Upper lobe of left lung (tissue), 6 donors: Measurements from ENCODE around the gene COCH. TPM values are rescaled to one million over a fixed set of nuclear protein-coding genes. Genes with fewer than 3 reads are reported as not detected.

Experiments used
- ATAC-seq, 2 donors: fragments of 200-7000 bp; cut with Tn5 transposase; one replicate each; pipeline ENCODE4 v1.9.1; 2022; ENCODE audit warnings: mild to moderate bottlenecking in 2 of 2, moderate library complexity in 2 of 2; ENCODE audit not compliant: low FRiP score in 2 of 2
- DNase-seq, 2 donors: peaks; one replicate each; pipeline ENCODE4 v3.0.0-alpha.2; 2019 to 2020
- H3K27ac ChIP-seq, 4 donors: fragments of 200-600 bp; sonication (generic); one replicate each; pipeline ENCODE4 v1.5.1; 2016 to 2019
- H3K27me3 ChIP-seq, 4 donors: fragments of 200-600 bp; sonication (generic); one replicate each; pipeline ENCODE4 v1.5.1; 2017 to 2019
- H3K36me3 ChIP-seq, 4 donors: fragments of 200-600 bp; sonication (generic); one replicate each; pipeline ENCODE4 v1.5.1; 2016 to 2019
- H3K4me1 ChIP-seq, 4 donors: fragments of 200-600 bp; sonication (generic); one replicate each; pipeline ENCODE4 v1.5.1; 2018 to 2019
- H3K4me3 ChIP-seq, 4 donors: fragments of 200-600 bp; sonication (generic); one replicate each; pipeline ENCODE4 v1.5.1; 2017 to 2019; ENCODE audit warnings: mild to moderate bottlenecking in 2 of 4, moderate library complexity in 1 of 4
- H3K9me3 ChIP-seq, 4 donors: fragments of 200-600 bp; sonication (generic); one replicate each; pipeline ENCODE4 v1.5.1; 2018 to 2019
- CTCF ChIP-seq, 6 experiments: fragments of 450-650 bp in 4 of 6; fragments of 200-600 bp in 2 of 6; sonication (generic) in 2 of 6; IDR thresholded peaks; one replicate each; pipeline ENCODE4 v1.5.1; 2016 to 2019; ENCODE audit warnings: antibody characterized with exemption in 6 of 6
- EP300 ChIP-seq, 4 donors: sonication (generic); formaldehyde crosslinking; IDR thresholded peaks; one replicate each; pipeline ENCODE4 v1.5.1; 2017; ENCODE audit warnings: antibody characterized with exemption in 4 of 4, control low read depth in 2 of 4
- POLR2A ChIP-seq, 4 donors: fragments of 450-650 bp; IDR thresholded peaks; one replicate each; pipeline ENCODE4 v1.5.1; 2016 to 2017; ENCODE audit warnings: antibody characterized with exemption in 4 of 4, mild to moderate bottlenecking in 2 of 4
- POLR2AphosphoS5 ChIP-seq, 2 donors: sonication (generic); formaldehyde crosslinking; IDR thresholded peaks; one replicate each; pipeline ENCODE4 v1.5.1; 2017; ENCODE audit warnings: antibody characterized with exemption in 2 of 2
- WGBS, 2 donors: methylation state at CpG; one replicate each; pipeline ENCODE4 v1.1.5; 2017 to 2018; 5-methylcytosine and 5-hydroxymethylcytosine counted together
- total RNA-seq, 6 donors: library from RNA; depleted of rRNA in 4 of 6; stranded (reverse); fragments of >200 nt in 4 of 6; gene quantifications; one replicate each; pipeline versions ENCODE4 v1.1.0 to v1.2.1, GENCODE V29; 2016 to 2021
- donor health status: DM: no; HTN: no; CAD: no; lungs with moderate emphysema.
- donor health status: DM: no; HTN: yes; CAD: no; lungs with severe emphysema.

Gene COCH
- total RNA-seq, 6 donors from 2014 or later = 0.15 to 0.86 (median 0.55) TPM; not detected in 2

DNA sequence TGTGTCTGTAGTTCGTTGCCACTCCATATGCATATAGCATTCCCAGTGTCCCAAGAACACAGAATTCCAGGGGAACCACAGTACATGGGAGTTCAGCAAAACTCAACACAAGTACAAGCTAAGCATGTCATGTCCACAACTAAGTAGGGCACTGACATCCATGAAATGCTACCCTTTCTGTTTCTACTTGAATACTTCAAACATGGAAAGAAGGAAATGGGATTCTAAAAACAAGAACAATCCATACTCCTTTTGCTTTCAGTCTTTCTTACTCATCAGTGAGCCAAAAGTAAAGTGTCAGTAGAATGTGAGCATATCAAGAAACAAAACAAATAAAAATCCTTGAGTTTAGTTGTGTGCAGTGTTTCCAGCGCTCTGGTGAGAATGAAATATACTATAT is 36.0 kb upstream of the COCH start:
- no peak for DNase-seq
- H3K4me1 ChIP-seq = no peaks in the 10 kb centered on the region
- TF ChIP-seq CTCF (IDR thresholded peaks at IDR 0.05) (no peak), EP300 (IDR thresholded peaks at IDR 0.05) (no peak), POLR2A (IDR thresholded peaks at IDR 0.05) (no peak)

GRCh38 chr14:30840086-30840779 is 34.1 kb upstream of the COCH start:
- H3K36me3 ChIP-seq = no peaks in the 10 kb centered on the region
- H3K27me3 ChIP-seq = no peaks in the 10 kb centered on the region
- no peaks in the 10 kb centered on the region for H3K9me3 ChIP-seq
- WGBS, 2 donors = 80 to 90% methylated on average over 9 to 10 of the region's 10 CpGs
- H3K4me1 ChIP-seq = no peaks in the 10 kb centered on the region
- ATAC-seq = no peak
- H3K4me3 ChIP-seq = no peak overlapping the region
- DNase-seq = peak in 1 of 2 donors; percentile 8
- TF ChIP-seq POLR2A (IDR thresholded peaks at IDR 0.05) = no peak
- no peak for TF ChIP-seq CTCF (IDR thresholded peaks at IDR 0.05)
- no peak for TF ChIP-seq POLR2AphosphoS5 (IDR thresholded peaks at IDR 0.05)
- TF ChIP-seq EP300 (IDR thresholded peaks at IDR 0.05) = no peak
- H3K27ac ChIP-seq = no peak overlapping the region

More for the DNA sequence above, 36.0 kb upstream of the COCH start:
- Histone ChIP-seq H3K27ac (no peak overlapping the region), H3K36me3 (no peaks in the 10 kb centered on the region), H3K9me3 (peaks cover 0 to 8% (median 3%) of the 10 kb centered on the region in 4 donors), H3K27me3 (no peaks in the 10 kb centered on the region), H3K4me3 (no peak overlapping the region)
- 45 to 86% methylated on average over 2 of the region's 2 CpGs for WGBS, 2 donors
- ATAC-seq = no peak

- Histone ChIP-seq H3K9me3 (no peaks in the 10 kb centered on the region), H3K4me3 (no peak overlapping the region), H3K27me3 (no peaks in the 10 kb centered on the region), H3K36me3 (no peaks in the 10 kb centered on the region), H3K4me1 (no peaks in the 10 kb centered on the region), H3K27ac (no peak overlapping the region)
- no peak for DNase-seq
- ATAC-seq = no peak
- TF ChIP-seq CTCF (IDR thresholded peaks at IDR 0.05) (no peak), POLR2AphosphoS5 (IDR thresholded peaks at IDR 0.05) (no peak)
Measured at GRCh38 chr14:30842431-30842830, 31.9 kb upstream of the COCH start.

- H3K27me3 ChIP-seq = no peaks in the 10 kb centered on the region
- H3K27ac ChIP-seq = no peak overlapping the region
- no peak for DNase-seq
- no peaks in the 10 kb centered on the region for H3K4me1 ChIP-seq
- TF ChIP-seq EP300 (IDR thresholded peaks at IDR 0.05) (no peak), POLR2A (IDR thresholded peaks at IDR 0.05) (no peak), CTCF (IDR thresholded peaks at IDR 0.05) (no peak)
- WGBS, 2 donors = 79% methylated on average over 4 of the region's 4 CpGs
- H3K9me3 ChIP-seq = no peaks in the 10 kb centered on the region
- no peak overlapping the region for H3K4me3 ChIP-seq
- H3K36me3 ChIP-seq = no peaks in the 10 kb centered on the region
- ATAC-seq = peak in 1 of 2 donors; percentile 35
Measured at GRCh38 chr14:30848449-30849240, 25.7 kb upstream of the COCH start.
